HL-60/S4 treated with phorbol 12-myristate 13-acetate at 8.2 ng/mL for 4 days and 3 days (cell line): Measurements from ENCODE around the gene HLA-DPB1.

ENCODE experiments used
- in situ Hi-C: fragments of 300-500 bp; cut with MboI; formaldehyde crosslinking; loops from 2 replicates; pipeline ENCODE4 v1.15.0; 2022; ENCODE audit warnings: low sequenced_read_pairs

Gene HLA-DPB1

GRCh38 chr6:33128318-33128717, 52.5 kb downstream of the HLA-DPB1 start:
- in situ Hi-C loops: no loop called here

GRCh38 chr6:33132081-33132524, 56.3 kb downstream of the HLA-DPB1 start:
- in situ Hi-C loops: no loop called here

GRCh38 chr6:33136310-33136900, 60.6 kb downstream of the HLA-DPB1 start:
- in situ Hi-C loops: no loop called here
